ENCODE results near the gene MLKL.

MLKL gene

DNA sequence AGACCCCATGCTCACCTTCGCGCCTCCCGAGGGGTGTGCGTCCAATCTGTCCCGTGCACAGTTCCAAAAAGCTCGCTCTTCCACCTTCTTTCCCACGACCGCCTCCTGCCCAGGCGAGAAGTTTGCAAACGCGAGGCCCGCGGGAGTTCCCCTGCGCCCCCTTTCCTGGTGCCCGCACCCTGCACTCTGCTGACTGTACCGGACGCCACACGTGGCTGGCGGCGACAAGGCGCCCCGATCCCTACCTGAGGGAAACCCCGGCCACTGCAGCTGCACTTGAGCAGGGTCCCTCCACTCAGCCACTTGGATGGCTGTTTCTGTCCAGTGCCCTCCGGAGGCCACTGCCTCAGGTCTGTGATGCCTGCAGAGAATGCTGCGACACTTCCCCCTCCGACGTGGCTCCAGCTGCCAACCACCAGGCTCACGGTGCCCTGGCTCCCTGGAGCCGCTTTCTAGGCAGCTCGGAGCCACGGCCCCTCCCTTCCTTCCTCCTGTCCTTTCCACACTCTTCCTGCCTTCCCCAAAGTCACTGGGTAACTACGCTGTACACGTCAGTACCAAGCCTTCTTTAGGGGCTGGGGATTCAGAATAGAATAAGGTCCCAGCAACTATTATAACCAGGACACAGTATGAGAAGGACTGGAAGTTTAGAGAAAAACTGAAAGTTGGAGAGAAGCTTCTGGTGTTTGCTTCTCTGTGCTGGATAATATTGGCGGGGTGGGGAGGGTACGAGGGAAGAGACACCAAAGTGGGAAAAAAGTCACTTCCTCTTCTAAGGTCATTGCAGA is at the start of gene MLKL:
TSS of gene MLKL (minus strand) at position 425 of the 788 bp plus-strand sequence. CDS start 5,105 bp downstream, outside the sequence.
- DNase-seq (ENCODE audit: low read depth in 2 of 2) = peak; percentile 60 to 64
- TF ChIP-seq, protein P1, sequence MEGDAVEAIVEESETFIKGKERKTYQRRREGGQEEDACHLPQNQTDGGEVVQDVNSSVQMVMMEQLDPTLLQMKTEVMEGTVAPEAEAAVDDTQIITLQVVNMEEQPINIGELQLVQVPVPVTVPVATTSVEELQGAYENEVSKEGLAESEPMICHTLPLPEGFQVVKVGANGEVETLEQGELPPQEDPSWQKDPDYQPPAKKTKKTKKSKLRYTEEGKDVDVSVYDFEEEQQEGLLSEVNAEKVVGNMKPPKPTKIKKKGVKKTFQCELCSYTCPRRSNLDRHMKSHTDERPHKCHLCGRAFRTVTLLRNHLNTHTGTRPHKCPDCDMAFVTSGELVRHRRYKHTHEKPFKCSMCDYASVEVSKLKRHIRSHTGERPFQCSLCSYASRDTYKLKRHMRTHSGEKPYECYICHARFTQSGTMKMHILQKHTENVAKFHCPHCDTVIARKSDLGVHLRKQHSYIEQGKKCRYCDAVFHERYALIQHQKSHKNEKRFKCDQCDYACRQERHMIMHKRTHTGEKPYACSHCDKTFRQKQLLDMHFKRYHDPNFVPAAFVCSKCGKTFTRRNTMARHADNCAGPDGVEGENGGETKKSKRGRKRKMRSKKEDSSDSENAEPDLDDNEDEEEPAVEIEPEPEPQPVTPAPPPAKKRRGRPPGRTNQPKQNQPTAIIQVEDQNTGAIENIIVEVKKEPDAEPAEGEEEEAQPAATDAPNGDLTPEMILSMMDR (IDR thresholded peaks at IDR 0.05; ENCODE audit: low read depth, low read length) = no peak
- H3K4me3 ChIP-seq (replicated peaks in 1 of 2; ENCODE audit: low read depth in 2 of 2, low read length in 2 of 2) = peak within 1 kb of the TSS; percentile 92

GRCh38 chr16:74749291-74750055 is 48.8 kb upstream of the MLKL start:
- TF ChIP-seq, protein P1 (IDR thresholded peaks at IDR 0.05; ENCODE audit: low read depth, low read length) = no peak
- no peak overlapping the region for H3K4me3 ChIP-seq (replicated peaks in 1 of 2; ENCODE audit: low read depth in 2 of 2, low read length in 2 of 2)
- DNase-seq (ENCODE audit: low read depth in 2 of 2) = no peak

- no peak overlapping the region for H3K4me3 ChIP-seq (replicated peaks in 1 of 2; ENCODE audit: low read depth in 2 of 2, low read length in 2 of 2)
- TF ChIP-seq, protein P1 (IDR thresholded peaks at IDR 0.05; ENCODE audit: low read depth, low read length) = no peak
- no peak for DNase-seq (ENCODE audit: low read depth in 2 of 2)
Observed at GRCh38 chr16:74748616-74749026, 48.0 kb upstream of the MLKL start.

GRCh38 chr16:74747716-74748615 is 47.3 kb upstream of the MLKL start:
- no peak for DNase-seq (ENCODE audit: low read depth in 2 of 2)
- TF ChIP-seq, protein P1 (IDR thresholded peaks at IDR 0.05; ENCODE audit: low read depth, low read length) = no peak
- H3K4me3 ChIP-seq (replicated peaks in 1 of 2; ENCODE audit: low read depth in 2 of 2, low read length in 2 of 2) = no peak overlapping the region

DNA sequence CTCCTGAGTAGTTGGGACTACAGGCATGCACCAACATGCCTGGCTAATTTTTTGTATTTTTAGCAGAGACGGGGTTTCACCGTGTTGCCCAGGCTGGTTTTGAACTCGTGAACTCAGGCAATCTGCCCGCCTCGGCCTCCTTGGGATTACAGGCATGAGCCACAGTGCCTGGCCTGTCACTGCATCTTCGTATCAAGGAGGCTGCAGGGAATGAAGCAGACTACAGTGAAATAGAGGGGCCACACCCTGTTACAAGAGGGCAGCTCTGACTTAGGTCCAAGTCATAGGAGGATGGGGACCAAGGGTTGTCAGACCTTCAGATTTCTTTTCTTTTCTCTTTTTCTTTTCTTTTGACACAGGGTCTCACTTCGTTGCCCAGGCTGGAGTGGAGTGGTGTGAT is 45.3 kb upstream of the MLKL start:
- no peak for DNase-seq (ENCODE audit: low read depth in 2 of 2)
- no peak overlapping the region for H3K4me3 ChIP-seq (replicated peaks in 1 of 2; ENCODE audit: low read depth in 2 of 2, low read length in 2 of 2)
- TF ChIP-seq, protein P1 (IDR thresholded peaks at IDR 0.05; ENCODE audit: low read depth, low read length) = no peak

GRCh38 chr16:74745109-74745615 is 44.5 kb upstream of the MLKL start:
- no peak for DNase-seq (ENCODE audit: low read depth in 2 of 2)
- TF ChIP-seq, protein P1 (IDR thresholded peaks at IDR 0.05; ENCODE audit: low read depth, low read length) = no peak
- no peak overlapping the region for H3K4me3 ChIP-seq (replicated peaks in 1 of 2; ENCODE audit: low read depth in 2 of 2, low read length in 2 of 2)
